ENCODE results near the gene RAB44. TPM values are rescaled to one million over a fixed set of nuclear protein-coding genes. Genes with fewer than 3 reads are reported as not detected.
A peak's percentile ranks its signal among the peaks of the same experiment; 100 is the strongest.

The RAB44 gene
- total and polyA plus RNA-seq, 2 donors (not counting 1 experiment from before 2014, with no cell fraction given), result 0.15 to 0.16 TPM

GRCh38 chr6:36749829-36750489 lies 52.3 kb downstream of the RAB44 start:
- Mint-ChIP-seq H3K4me3 (peak overlapping the region; percentile 23), H3K27ac (peak overlapping the region; percentile 53), H3K27me3 (no peaks in the 10 kb centered on the region), H3K4me1 (peaks cover 74% of the 10 kb centered on the region), H3K9me3 (ENCODE audit: insufficient read depth) (no peaks in the 10 kb centered on the region)
- H3K27me3 ChIP-seq (replicated peaks in 1 of 4; ENCODE audit: control extremely low read depth in 1 of 4, control insufficient read depth in 3 of 4, insufficient read depth in 4 of 4, low read length in 3 of 4), result no peaks in the 10 kb centered on the region
- intact Hi-C loops (cut with micrococcal nuclease), result no loop called here
- H3K4me2 ChIP-seq (replicated peaks; ENCODE audit: low read depth, low read length, poor library complexity, severe bottlenecking), result no peak overlapping the region
- ATAC-seq (ENCODE audit: low read depth) (no peak), DNase-seq (no peak)
- no peak for TF ChIP-seq EZH2 (IDR thresholded peaks at IDR 0.05; ENCODE audit: borderline replicate concordance, insufficient read depth, low read depth, low read length, poor library complexity, severe bottlenecking)
- TF ChIP-seq CTCF (IDR thresholded peaks at IDR 0.05), result no peak
- no peak overlapping the region for H3K4me3 ChIP-seq (ENCODE audit: control extremely low read depth in 1 of 5, extremely low read depth in 1 of 5, insufficient read depth in 1 of 5, low read depth in 2 of 5, low read length in 4 of 5)
- no peak overlapping the region for H3K27ac ChIP-seq (ENCODE audit: low read length in 2 of 2)
- ChIA-PET POLR2A (no interaction called here), CTCF (interaction anchor here (1.2 to 2.1 kb wide), 3 partner anchors 10 to 135 kb away, joined by 3 to 6 read pairs (median 4); no protein-coding TSS in a partner anchor)
- no peaks in the 10 kb centered on the region for H4K20me1 ChIP-seq (ENCODE audit: control insufficient read depth, insufficient read depth, low read length, poor library complexity, severe bottlenecking)
- WGBS (ENCODE audit: insufficient coverage), result 91% methylated on average over 3 of the region's 5 CpGs
- peaks cover 49 to 80% of the 10 kb centered on the region in 2 donors for H3K4me1 ChIP-seq (ENCODE audit: control insufficient read depth in 2 of 2, insufficient read depth in 2 of 2, low read length in 2 of 2)
- peaks cover 0 to 21% (median 0%) of the 10 kb centered on the region in 3 donors for H3K9me3 ChIP-seq (ENCODE audit: control extremely low read depth in 1 of 3, control insufficient read depth in 2 of 3, insufficient read depth in 1 of 3, low read length in 2 of 3)
- H3K79me2 ChIP-seq (ENCODE audit: control insufficient read depth, insufficient read depth, low read length), result peaks cover 62% of the 10 kb centered on the region
- peaks cover 0 to 93% of the 10 kb centered on the region in 2 experiments for H3K36me3 ChIP-seq (replicated peaks in 1 of 2; ENCODE audit: control extremely low read depth in 1 of 2, control insufficient read depth in 1 of 2, extremely low read depth in 1 of 2, insufficient read depth in 2 of 2, low read length in 1 of 2)
- no peak overlapping the region for H2AFZ ChIP-seq (ENCODE audit: insufficient read depth, low read depth, low read length, poor library complexity, severe bottlenecking)
- no peak overlapping the region for H3K9ac ChIP-seq (ENCODE audit: low read length)

- H3K4me1 Mint-ChIP-seq, result peaks cover 80% of the 10 kb centered on the region
- intact Hi-C loops (cut with micrococcal nuclease), result no loop called here
- CTCF ChIA-PET, result interaction anchor here (1.0 to 2.1 kb wide), 4 partner anchors 9 to 127 kb away, joined by 3 to 6 read pairs (median 4); no protein-coding TSS in a partner anchor
These were observed 53.5 kb downstream of the RAB44 start for GRCh38 chr6:36751091-36751490.

More at GRCh38 chr6:36751091-36751490, 53.5 kb downstream of the RAB44 start:
- Mint-ChIP-seq H3K4me3 (peak overlapping the region; percentile 47), H3K27ac (peak overlapping the region; percentile 68), H3K27me3 (no peaks in the 10 kb centered on the region), H3K9me3 (ENCODE audit: insufficient read depth) (no peaks in the 10 kb centered on the region)
- Histone ChIP-seq H3K9ac (ENCODE audit: low read length) (no peak overlapping the region), H3K36me3 (replicated peaks in 1 of 2; ENCODE audit: control extremely low read depth in 1 of 2, control insufficient read depth in 1 of 2, extremely low read depth in 1 of 2, insufficient read depth in 2 of 2, low read length in 1 of 2) (peaks cover 0 to 90% of the 10 kb centered on the region in 2 experiments), H3K4me2 (replicated peaks; ENCODE audit: low read depth, low read length, poor library complexity, severe bottlenecking) (peak overlapping the region; percentile 23), H3K27me3 (replicated peaks in 1 of 4; ENCODE audit: control extremely low read depth in 1 of 4, control insufficient read depth in 3 of 4, insufficient read depth in 4 of 4, low read length in 3 of 4) (no peaks in the 10 kb centered on the region), H4K20me1 (ENCODE audit: control insufficient read depth, insufficient read depth, low read length, poor library complexity, severe bottlenecking) (no peaks in the 10 kb centered on the region), H3K4me1 (ENCODE audit: control insufficient read depth in 2 of 2, insufficient read depth in 2 of 2, low read length in 2 of 2) (peaks cover 58 to 82% of the 10 kb centered on the region in 2 donors), H2AFZ (ENCODE audit: insufficient read depth, low read depth, low read length, poor library complexity, severe bottlenecking) (no peak overlapping the region), H3K9me3 (ENCODE audit: control extremely low read depth in 1 of 3, control insufficient read depth in 2 of 3, insufficient read depth in 1 of 3, low read length in 2 of 3) (peaks cover 0 to 24% (median 0%) of the 10 kb centered on the region in 3 donors), H3K27ac (ENCODE audit: low read length in 2 of 2) (no peak overlapping the region), H3K79me2 (ENCODE audit: control insufficient read depth, insufficient read depth, low read length) (peaks cover 62% of the 10 kb centered on the region), H3K4me3 (ENCODE audit: control extremely low read depth in 1 of 5, extremely low read depth in 1 of 5, insufficient read depth in 1 of 5, low read depth in 2 of 5, low read length in 4 of 5) (no peak overlapping the region)
- TF ChIP-seq CTCF (IDR thresholded peaks at IDR 0.05) (no peak), EZH2 (IDR thresholded peaks at IDR 0.05; ENCODE audit: borderline replicate concordance, insufficient read depth, low read depth, low read length, poor library complexity, severe bottlenecking) (no peak)
- DNase-seq (no peak), ATAC-seq (ENCODE audit: low read depth) (no peak)
- POLR2A ChIA-PET, result no interaction called here
- WGBS (ENCODE audit: insufficient coverage), result 100% methylated on average over 1 of the region's 3 CpGs
